IPS-18c (cell line): Measurements from ENCODE around the gene MYMX.

Experiments
- H3K4me3 ChIP-seq: 2 replicates; pipeline ENCODE4 v1.7.0; 2013; ENCODE audit warnings: low read depth, mild to moderate bottlenecking, low read length, moderate library complexity; ENCODE audit not compliant: insufficient read depth
- H3K9me3 ChIP-seq: one replicate; pipeline ENCODE4 v1.6.1; 2013; ENCODE audit warnings: mild to moderate bottlenecking, low read length, moderate library complexity; ENCODE audit not compliant: control insufficient read depth, insufficient read depth

MYMX gene

DNA sequence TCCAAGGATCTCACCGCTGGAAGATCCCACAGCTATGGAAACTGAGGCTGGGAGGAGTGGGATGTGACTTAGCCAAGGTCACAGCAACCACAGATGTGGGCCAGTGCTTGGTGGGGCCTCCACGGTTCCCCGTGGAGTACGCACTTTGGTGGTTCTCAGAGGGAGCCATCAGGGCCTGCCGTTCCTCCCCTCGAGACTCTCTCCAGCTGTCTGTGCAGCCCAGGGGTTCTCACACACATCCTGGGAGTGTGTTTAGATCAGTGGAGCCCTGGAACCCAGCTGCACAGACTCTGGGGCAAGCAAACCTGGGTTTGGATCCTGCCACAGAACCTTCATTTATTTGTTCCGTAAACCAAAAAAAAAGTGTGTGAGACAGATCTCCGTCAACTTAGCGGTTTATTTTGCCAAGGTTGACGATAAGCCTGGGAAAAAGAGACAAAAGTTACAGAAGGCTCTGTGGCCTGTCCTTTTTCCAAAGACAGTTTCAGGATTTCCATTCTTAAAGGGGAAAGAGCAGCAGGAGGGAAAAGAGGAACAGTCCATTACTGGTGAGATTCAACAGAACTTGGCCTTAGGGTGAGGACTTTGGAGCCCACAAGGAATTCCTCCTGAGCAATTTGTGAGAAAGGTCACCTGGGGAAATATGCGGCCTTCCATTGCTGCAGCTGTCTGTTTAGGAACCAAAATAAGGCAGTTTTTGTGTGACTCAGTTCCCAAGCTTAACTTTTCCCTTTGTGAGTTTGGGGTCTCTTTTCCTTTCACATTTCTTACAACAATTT, 13.6 kb upstream of the MYMX start:
- H3K4me3 ChIP-seq, result peak overlapping the region; percentile 15; the same call in 1 of the 2 replicates
- no peaks in the 10 kb centered on the region for H3K9me3 ChIP-seq

DNA sequence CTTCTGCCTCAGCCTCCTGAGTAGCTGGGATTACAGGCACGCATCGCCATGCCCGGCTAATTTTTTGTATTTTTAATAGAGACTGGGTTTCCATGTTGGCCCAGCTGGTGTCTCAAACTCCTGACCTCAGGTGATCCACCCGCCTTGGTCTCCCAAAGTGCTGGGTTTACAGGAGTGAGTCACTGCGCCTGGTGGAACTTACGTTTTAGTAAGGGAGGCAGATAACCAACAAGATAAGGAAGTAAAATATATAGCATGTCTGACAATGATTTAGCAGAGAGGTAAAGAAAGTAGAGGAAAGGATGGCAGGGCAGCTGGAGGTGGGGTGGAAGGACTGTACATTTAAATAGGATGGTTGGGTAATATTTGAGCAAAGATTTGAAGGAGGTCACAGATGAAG, 12.8 kb upstream of the MYMX start:
- Histone ChIP-seq H3K4me3 (no peak overlapping the region), H3K9me3 (no peaks in the 10 kb centered on the region)

DNA sequence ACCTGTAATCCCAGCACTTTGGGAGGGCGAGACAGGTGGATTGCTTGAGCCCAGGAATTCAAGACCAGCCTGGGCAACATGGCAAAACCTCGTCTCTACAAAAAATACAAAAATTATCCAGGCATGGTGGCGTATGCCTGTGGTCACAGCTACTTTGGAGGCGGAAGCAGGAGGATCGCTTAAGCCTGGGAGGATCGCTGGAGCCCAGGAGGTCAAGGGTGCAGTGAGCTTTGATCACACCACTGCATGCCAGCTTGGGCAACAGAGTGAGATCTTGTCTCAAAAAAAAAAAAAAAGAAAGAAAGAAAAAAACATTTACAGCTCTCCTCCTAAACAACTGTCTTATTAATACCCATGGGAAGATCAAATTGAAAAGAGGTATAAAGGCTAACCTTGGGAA, 8.8 kb upstream of the MYMX start:
- Histone ChIP-seq H3K9me3 (no peaks in the 10 kb centered on the region), H3K4me3 (no peak overlapping the region)

DNA sequence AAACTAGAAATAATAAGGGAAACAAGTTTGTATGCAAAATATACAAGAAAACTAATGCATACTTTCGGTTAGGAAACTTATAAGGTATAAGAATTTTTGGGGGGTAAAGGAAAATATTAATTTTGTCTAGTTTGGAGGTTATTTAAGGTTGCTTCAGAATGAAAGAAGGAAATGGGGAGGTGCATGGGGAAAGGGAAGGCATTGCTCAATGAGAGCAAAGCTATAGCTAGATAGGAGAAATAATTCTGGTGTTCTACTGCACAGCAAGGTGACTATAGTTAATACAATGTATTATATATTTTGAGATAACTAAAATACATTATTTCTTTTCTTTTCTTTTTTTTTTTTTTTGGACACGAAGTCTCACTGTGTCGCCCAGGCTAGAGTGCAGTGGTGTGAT, 5.4 kb upstream of the MYMX start:
- no peaks in the 10 kb centered on the region for H3K9me3 ChIP-seq
- no peak overlapping the region for H3K4me3 ChIP-seq

DNA sequence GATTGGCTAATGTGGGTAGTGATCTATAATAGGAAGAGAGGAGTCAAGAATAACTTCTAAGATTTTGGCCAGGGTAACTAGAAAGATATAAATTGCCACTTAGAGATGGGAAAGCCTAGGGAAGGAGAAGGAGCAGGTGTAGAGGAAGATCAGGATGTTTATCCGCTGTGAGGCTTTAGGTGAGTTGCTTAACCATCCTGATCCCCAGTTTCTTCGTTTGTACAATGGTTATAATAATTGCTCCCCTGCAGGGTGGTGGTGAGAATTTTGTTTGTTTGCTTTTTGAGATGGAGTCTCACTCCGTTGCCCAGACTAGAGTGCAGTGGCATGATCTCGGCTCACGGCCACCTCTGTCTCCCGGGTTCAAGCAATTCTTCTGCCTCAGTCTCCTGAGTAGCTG, 2.4 kb upstream of the MYMX start:
- H3K4me3 ChIP-seq, result no peak overlapping the region
- H3K9me3 ChIP-seq, result no peaks in the 10 kb centered on the region

- Histone ChIP-seq H3K4me3 (peak overlapping the region; percentile 34; the same call in 1 of the 2 replicates), H3K9me3 (no peaks in the 10 kb centered on the region)
These were observed 812 bp downstream of the MYMX start for GRCh38 chr6:44217332-44218143.

DNA sequence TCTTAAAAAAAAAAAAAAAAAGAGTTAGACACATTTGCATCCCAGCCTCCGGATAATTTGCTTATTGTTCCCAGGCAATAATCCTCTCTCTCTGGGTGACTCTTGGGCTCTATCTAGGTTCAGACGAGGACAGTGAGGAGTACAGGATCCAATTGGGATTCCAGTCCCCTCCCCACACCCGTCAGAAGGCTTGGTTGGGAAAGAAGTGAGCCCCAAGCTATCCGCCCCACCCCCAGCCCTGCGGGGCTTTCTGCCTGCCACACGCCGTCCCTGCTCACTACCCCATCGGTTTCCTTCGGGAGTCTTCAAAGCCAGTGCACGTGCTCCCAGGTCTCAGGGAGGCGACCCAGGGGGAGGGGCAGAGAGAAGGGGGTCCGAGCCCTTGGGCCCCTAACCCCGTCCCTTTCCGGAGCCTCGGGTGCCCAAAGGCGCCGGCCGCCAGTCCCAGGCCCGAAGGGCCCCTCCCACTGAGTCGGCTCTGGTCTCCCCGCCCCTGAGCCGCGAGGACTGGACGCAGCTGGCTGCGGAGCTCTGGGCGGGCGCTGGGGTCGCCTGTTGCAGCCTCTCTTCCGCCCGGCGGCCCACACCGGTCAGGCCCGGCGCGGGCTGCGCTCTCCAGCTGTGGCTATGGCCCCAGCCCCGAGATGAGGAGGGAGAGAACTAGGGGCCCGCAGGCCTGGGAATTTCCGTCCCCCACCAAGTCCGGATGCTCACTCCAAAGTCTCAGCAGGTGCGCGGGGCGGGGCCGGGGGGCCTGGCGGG, 2.5 kb downstream of the MYMX start:
- H3K4me3 ChIP-seq, result peak overlapping the region; percentile 32

DNA sequence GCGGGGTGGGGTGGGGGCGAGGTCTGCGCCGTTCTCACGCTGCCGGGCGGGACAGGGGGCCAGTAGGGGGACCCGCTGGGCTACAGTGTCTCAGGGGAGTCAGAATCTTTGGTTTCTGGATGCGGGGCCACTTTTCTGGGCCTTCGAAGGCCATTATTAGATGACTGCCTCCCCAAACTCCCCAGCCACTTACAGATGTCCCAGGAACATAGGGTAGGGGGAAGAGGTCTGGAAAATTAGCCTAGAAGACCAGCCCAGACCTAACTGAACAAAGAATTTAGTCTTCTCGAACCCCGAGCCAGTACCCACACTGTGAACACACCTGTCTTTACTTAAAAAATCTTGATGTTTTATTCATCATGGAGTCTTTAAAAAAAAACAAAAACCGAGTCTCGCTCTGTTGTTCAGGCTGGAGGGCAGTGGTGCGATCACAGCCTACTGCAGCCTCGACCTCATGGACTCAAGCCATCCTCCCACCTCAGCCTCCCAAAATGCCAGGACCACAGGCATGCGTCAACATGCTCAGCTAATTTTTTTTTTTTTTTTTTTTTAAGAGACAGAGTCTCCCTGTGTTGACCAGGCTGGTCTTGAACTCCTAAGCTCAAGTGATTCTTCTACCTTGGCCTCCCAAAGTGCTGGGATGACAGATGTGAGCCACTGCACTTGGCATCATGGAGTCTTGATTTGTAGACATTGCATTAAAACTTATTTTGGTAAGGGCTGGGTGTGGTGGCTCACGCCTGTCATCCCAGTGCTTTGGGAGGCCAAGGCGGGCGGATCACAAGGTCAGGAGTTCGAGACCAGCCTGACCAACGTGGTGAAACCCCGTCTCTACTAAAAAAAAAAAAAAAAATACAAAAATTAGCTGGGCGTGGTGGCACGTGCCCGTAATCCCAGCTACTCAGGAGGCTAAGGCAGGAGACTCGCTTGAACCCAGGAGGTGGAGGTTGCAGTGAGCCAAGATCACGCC, 3.4 kb downstream of the MYMX start:
- no peaks in the 10 kb centered on the region for H3K9me3 ChIP-seq
- peak overlapping the region; percentile 28; the same call in 1 of the 2 replicates for H3K4me3 ChIP-seq

More for the DNA sequence above, 2.5 kb downstream of the MYMX start:
- H3K9me3 ChIP-seq, result no peaks in the 10 kb centered on the region

DNA sequence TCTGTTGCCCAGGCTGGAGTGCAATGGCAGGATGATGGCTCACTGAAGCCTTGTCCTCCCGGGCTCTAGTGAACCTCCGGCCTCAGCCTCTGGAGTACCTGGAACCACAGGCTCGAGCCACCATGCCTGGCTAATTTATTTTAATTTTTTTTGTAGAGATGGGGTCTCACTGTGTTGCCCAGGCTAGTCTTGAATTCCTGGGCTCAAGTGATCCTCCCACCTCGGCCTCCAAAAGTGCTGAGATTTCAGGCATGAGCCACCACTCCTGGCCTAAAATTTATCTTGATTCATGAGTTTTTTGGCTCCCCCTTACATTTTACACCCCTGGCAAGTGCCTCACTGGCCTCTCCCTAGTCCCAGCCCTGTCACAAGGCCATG, 4.2 kb downstream of the MYMX start:
- Histone ChIP-seq H3K9me3 (no peaks in the 10 kb centered on the region), H3K4me3 (no peak overlapping the region)

DNA sequence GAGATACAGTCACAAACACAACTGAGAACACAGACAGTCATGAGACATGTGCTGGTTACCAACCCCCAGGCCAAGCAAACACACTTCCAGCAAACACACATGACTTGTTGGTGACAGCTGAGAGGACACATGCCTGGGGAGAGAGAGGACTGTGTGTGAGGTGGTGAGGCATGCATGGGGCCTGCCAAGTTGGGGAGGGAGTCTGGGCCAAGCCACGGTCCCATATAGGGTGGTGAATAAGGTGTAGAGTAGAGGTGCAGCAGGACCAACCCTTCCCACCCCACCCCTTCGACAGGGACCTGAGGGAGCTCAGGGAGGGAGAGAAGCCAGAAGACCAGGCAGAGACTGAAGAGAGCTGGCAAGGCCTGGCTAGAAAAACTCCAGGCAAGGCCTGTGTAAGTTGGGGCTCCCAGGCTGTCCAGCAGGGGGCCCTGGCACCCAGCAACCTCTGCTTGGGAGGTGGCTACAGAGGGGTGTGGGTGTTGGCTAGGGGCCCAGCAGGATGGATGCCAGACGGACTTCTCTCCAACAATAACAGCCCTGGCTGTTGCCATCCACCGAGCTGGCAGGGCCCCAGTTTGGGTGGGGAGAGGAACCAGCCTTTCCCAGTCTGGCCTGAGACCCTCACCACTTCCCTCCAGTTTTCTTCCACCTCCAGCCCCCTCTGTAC, 4.7 kb downstream of the MYMX start:
- H3K9me3 ChIP-seq, result no peaks in the 10 kb centered on the region
- H3K4me3 ChIP-seq, result no peak overlapping the region

GRCh38 chr6:44221961-44222335, 5.2 kb downstream of the MYMX start:
- H3K4me3 ChIP-seq, result no peak overlapping the region
- no peaks in the 10 kb centered on the region for H3K9me3 ChIP-seq

- H3K4me3 ChIP-seq, result peak overlapping the region; percentile 46
- no peaks in the 10 kb centered on the region for H3K9me3 ChIP-seq
These were observed 6.0 kb downstream of the MYMX start for GRCh38 chr6:44222486-44223318.

DNA sequence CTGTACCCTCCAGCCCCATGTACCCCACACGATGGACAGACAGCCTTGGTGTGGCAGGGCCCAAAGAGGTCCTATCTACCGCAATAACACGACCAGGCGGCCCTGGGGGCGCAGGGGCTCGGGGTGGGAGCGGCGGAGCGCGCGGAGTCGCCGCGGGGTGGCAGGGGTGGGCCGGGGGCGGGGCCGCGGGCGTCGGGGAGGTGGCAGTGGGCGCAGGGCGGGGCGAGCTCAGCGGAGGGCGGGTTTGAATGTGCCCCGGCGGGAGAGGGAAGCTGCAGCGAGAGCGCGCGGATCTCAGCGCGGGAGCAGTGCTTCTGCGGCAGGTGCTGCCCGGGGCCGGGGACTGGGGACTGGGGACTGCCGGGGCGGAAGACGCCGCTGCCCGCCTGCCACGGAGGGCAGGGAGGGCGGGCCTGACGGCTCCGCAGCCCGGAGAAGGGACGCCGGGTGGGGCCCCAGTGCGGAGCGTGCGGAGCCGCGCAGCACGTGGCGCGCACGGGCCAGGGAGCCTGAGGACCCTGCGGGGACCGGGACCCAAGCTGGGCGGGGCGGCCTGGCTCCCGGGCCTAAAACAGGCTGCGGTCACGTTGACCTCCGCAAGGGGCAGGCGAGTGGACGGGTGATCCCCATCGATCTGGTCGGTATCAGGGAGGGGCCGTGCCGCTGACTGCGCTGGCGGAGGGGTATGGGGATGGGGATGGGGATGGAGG, 6.7 kb downstream of the MYMX start, which contains the start of gene SLC29A1:
TSS of gene SLC29A1 (plus strand) at position 277 of the 710 bp plus-strand sequence. CDS start 3,719 bp downstream, outside the sequence.
- Histone ChIP-seq H3K9me3 (no peaks in the 10 kb centered on the region), H3K4me3 (peak within 1 kb of the TSS; percentile 46)

DNA sequence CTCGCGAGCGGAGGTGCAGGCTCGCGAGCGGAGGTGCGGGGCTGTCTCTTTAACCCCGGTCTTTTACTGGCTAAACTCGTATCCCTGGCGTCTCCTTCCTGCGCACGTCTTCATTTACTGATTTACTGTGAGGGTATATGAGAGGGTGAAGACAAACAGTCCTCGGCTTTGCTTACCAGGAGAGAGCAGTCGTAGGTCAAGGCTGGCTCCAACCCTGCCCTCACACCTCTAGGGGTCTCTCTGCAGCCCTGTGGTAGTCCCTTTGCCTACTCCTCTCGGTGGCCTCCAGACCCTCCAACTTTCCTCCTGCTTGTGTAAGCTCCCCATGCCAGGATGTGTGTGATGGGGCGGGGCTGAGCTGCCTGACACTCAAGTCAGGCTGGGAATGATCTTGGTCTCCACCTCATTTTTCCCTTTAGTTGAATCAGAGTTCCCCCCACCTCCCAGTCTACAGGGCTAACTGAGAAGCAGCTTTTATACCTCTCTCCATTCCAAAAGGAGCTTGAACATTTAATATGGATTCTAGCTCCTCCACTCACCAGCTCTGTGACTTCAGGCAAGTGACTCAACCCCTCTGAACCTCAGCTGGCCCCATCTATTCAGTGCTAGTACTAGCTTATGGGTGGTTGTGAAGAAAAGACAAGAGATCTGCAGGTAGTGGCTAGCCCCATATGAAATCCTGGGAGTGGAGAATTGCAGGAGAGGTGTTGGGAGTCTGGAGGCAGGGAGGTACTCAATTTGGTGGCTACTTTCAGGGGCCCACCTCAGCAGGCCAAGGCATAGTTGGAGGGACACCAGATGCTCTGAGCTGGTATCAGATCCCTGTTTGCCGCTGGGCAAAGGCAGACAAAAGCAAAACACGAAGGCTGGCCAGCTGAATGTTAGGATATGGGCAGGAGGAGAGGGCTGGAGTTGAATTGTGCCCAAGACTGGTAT, 7.6 kb downstream of the MYMX start:
- Histone ChIP-seq H3K9me3 (no peaks in the 10 kb centered on the region), H3K4me3 (peak overlapping the region; percentile 43)
